Measurements from ENCODE around the gene NPRL2.

The NPRL2 gene

DNA sequence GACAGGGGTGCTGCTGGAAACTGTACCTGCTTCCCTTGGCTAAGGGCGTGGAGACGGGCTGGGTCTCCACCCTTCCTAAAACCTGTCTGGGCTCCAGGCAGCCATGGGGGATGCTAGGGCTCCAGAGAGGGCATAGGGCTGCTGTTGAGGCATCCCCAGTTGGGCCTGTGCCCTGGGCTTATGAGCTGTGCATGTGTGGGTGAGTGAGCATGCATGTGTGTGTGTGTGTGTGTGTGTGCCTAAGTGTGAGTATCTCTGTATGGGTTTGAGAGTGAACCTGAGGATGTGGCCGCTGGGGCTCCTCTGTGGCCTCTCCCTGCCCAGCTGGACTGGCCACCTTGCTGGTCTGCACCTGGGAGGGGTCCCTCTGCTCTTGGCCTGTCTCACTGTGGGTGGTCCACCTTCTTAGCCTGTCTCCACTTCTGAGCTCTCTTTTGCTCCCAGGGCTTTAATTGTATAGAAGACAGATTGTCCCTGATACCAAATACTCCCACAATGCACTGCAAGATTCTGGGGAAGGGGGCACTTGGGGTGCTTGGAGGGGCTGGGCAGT, 20.6 kb upstream of the NPRL2 start:
- no peak for TF ChIP-seq YY1 (IDR thresholded peaks at IDR 0.05; ENCODE audit: low read depth)
- no peak for TF ChIP-seq CEBPB (IDR thresholded peaks at IDR 0.05)
- TF ChIP-seq, protein P1, sequence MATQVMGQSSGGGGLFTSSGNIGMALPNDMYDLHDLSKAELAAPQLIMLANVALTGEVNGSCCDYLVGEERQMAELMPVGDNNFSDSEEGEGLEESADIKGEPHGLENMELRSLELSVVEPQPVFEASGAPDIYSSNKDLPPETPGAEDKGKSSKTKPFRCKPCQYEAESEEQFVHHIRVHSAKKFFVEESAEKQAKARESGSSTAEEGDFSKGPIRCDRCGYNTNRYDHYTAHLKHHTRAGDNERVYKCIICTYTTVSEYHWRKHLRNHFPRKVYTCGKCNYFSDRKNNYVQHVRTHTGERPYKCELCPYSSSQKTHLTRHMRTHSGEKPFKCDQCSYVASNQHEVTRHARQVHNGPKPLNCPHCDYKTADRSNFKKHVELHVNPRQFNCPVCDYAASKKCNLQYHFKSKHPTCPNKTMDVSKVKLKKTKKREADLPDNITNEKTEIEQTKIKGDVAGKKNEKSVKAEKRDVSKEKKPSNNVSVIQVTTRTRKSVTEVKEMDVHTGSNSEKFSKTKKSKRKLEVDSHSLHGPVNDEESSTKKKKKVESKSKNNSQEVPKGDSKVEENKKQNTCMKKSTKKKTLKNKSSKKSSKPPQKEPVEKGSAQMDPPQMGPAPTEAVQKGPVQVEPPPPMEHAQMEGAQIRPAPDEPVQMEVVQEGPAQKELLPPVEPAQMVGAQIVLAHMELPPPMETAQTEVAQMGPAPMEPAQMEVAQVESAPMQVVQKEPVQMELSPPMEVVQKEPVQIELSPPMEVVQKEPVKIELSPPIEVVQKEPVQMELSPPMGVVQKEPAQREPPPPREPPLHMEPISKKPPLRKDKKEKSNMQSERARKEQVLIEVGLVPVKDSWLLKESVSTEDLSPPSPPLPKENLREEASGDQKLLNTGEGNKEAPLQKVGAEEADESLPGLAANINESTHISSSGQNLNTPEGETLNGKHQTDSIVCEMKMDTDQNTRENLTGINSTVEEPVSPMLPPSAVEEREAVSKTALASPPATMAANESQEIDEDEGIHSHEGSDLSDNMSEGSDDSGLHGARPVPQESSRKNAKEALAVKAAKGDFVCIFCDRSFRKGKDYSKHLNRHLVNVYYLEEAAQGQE (IDR thresholded peaks at IDR 0.05; ENCODE audit: low read depth), result no peak
- no peak for TF ChIP-seq TEAD4 (IDR thresholded peaks at IDR 0.05)
- TF ChIP-seq ZBTB7A (IDR thresholded peaks at IDR 0.05; ENCODE audit: low read depth), result no peak
- no peak for TF ChIP-seq CREB1 (IDR thresholded peaks at IDR 0.05; ENCODE audit: low read depth)
- TF ChIP-seq, protein P2, sequence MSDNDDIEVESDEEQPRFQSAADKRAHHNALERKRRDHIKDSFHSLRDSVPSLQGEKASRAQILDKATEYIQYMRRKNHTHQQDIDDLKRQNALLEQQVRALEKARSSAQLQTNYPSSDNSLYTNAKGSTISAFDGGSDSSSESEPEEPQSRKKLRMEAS (IDR thresholded peaks at IDR 0.05), result no peak
- no peak for TF ChIP-seq FOXM1 (IDR thresholded peaks at IDR 0.05; ENCODE audit: borderline replicate concordance, low read depth)
- no peak for TF ChIP-seq EP300 (IDR thresholded peaks at IDR 0.05; ENCODE audit: borderline replicate concordance)
- TF ChIP-seq, protein P3, sequence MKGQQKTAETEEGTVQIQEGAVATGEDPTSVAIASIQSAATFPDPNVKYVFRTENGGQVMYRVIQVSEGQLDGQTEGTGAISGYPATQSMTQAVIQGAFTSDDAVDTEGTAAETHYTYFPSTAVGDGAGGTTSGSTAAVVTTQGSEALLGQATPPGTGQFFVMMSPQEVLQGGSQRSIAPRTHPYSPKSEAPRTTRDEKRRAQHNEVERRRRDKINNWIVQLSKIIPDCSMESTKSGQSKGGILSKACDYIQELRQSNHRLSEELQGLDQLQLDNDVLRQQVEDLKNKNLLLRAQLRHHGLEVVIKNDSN (IDR thresholded peaks at IDR 0.05), result no peak
- TF ChIP-seq EGR1 (IDR thresholded peaks at IDR 0.05), result no peak
- TF ChIP-seq NFIC (IDR thresholded peaks at IDR 0.05), result no peak

DNA sequence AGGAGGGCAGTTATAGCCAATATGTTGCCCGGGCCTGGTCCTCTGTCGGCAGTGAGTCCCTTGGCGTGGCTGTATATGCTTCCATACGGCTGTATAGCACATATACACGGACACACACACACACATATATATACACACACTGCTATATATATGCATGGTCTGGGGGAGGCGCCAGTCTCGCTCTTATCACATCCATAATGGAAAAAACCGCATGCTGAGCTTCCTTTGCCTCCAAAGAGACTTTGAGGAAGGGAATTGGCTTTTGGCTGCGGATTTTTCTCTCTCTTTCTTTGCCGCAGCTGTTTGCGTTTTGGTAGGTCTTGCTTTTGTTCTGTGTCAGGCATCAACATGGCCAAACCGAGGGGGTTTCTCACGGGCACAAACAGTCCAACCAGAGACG, 20.0 kb upstream of the NPRL2 start:
- TF ChIP-seq EP300 (IDR thresholded peaks at IDR 0.05; ENCODE audit: borderline replicate concordance) (no peak), RAD21 (IDR thresholded peaks at IDR 0.05; ENCODE audit: low read depth) (peak; percentile 64)

DNA sequence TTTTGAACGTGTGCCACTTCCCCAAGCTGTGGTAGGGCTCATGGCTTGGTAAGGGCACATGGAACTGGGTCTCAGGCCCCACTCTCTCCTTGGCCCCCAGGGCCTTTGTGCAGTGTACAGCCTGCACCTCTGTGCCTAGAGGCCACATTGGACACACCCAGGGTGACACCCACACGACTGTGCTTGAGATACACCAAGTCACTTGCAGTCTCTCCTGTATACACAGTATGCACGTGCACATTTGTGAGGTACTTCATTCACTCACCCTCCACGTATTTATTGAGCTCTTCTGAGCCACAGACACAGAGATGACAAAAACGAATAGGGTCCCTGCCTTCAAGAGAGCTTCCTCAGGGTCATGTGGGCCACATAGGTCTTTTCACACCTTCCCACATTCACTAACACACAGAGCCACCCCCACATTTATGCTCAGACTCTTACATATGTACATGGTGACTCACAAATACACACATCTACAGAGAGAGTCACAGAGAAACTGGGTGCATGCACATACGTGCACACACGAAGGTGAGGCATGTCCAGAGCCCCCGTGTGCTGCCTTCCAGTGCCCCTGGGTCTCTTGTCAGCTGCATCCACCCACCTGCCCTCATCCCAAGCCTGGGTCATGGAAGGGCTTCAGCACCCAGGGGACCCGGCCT, 18.6 kb upstream of the NPRL2 start:
- TF ChIP-seq ZBTB7A (IDR thresholded peaks at IDR 0.05; ENCODE audit: low read depth) (no peak), CEBPB (IDR thresholded peaks at IDR 0.05) (no peak), NFIC (IDR thresholded peaks at IDR 0.05) (no peak), TCF12 (IDR thresholded peaks at IDR 0.05; ENCODE audit: low read depth) (no peak)

DNA sequence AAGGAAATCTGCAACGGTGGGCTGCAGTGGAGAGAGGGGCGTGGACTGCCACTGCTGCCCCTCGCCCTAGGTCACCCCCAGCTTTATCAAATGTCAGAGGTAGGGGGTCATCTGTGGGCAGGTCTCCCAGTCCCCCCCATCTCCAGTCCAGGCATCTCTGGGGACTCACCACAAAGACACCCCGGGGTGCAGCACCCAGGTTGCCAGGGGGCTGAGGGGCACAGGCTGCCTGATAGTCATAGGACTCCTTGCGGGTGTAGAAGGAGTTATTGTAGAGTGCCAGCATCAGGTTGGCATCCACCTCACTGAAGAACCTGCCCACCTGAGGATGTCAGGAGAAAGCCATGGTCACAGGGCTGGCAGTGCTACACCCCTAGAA, 15.3 kb upstream of the NPRL2 start:
- no peak for TF ChIP-seq EP300 (IDR thresholded peaks at IDR 0.05; ENCODE audit: borderline replicate concordance)
- no peak for TF ChIP-seq RAD21 (IDR thresholded peaks at IDR 0.05; ENCODE audit: low read depth)
- TF ChIP-seq TEAD4 (IDR thresholded peaks at IDR 0.05), result no peak
- no peak for TF ChIP-seq FOXM1 (IDR thresholded peaks at IDR 0.05; ENCODE audit: borderline replicate concordance, low read depth)
- no peak for TF ChIP-seq ZBTB7A (IDR thresholded peaks at IDR 0.05; ENCODE audit: low read depth)
- TF ChIP-seq, protein P1 (IDR thresholded peaks at IDR 0.05; ENCODE audit: low read depth), result no peak
- no peak for TF ChIP-seq CEBPB (IDR thresholded peaks at IDR 0.05)
- TF ChIP-seq CREB1 (IDR thresholded peaks at IDR 0.05; ENCODE audit: low read depth), result no peak
- TF ChIP-seq TCF12 (IDR thresholded peaks at IDR 0.05; ENCODE audit: low read depth), result no peak
- no peak for TF ChIP-seq EGR1 (IDR thresholded peaks at IDR 0.05)
- TF ChIP-seq NFIC (IDR thresholded peaks at IDR 0.05), result no peak
- no peak for TF ChIP-seq YY1 (IDR thresholded peaks at IDR 0.05; ENCODE audit: low read depth)
- TF ChIP-seq, protein P2 (IDR thresholded peaks at IDR 0.05), result no peak
- TF ChIP-seq TAF1 (IDR thresholded peaks at IDR 0.05; ENCODE audit: low read depth), result no peak
- TF ChIP-seq, protein P3 (IDR thresholded peaks at IDR 0.05), result no peak

DNA sequence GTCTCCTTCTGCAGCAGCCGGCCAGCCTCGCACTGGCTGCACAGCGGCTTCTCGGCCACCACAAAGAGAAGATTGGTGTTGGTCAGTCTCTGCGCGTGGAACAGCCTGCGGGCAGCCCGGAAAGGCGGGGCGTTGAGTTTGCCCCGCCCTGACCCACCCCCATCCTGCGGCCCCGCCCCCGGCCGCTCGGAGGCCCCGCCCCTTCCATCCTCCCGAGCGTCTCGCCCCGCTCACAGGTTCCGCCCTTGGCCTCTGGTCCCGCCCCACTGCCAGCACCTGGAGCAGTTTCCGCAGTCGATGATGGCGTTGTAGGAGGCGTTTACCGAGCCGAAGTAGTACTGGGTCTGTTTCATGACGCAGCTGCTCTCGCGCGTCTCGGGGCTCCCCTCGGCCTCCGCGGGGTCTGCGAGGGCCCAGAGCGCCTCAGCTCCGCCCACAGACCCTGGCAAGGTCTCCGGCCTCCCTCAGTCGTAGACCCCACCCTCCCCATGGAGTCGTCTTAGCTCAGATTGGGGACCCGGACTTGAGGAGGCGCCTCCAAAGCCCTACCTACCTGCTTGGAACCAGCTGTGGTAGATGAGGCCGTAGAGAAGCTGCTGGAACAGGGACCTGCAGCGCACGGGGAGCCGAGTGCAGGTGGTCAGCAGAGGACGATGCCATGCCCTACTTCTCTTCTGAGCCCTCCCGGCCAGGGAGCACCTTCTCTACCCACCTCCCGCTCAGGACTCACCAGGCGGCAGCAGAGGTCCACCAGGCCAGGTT, 14.7 kb upstream of the NPRL2 start:
- no peak for TF ChIP-seq TEAD4 (IDR thresholded peaks at IDR 0.05)
- TF ChIP-seq TCF12 (IDR thresholded peaks at IDR 0.05; ENCODE audit: low read depth), result no peak
- TF ChIP-seq YY1 (IDR thresholded peaks at IDR 0.05; ENCODE audit: low read depth), result no peak
- no peak; the same call in none of the 2 replicates for TF ChIP-seq TAF1 (IDR thresholded peaks at IDR 0.05; ENCODE audit: low read depth)
- TF ChIP-seq, protein P2 (IDR thresholded peaks at IDR 0.05), result peak; percentile 55; the same call in 1 of the 2 replicates
- TF ChIP-seq CEBPB (IDR thresholded peaks at IDR 0.05), result no peak
- TF ChIP-seq, protein P1 (IDR thresholded peaks at IDR 0.05; ENCODE audit: low read depth), result no peak
- no peak for TF ChIP-seq ZBTB7A (IDR thresholded peaks at IDR 0.05; ENCODE audit: low read depth)
- TF ChIP-seq, protein P3 (IDR thresholded peaks at IDR 0.05), result no peak
- 0 out of 2 replicates have a peak, but pooled peaks have one; percentile 3 for TF ChIP-seq CREB1 (IDR thresholded peaks at IDR 0.05; ENCODE audit: low read depth)
- no peak for TF ChIP-seq EGR1 (IDR thresholded peaks at IDR 0.05)
- TF ChIP-seq EP300 (IDR thresholded peaks at IDR 0.05; ENCODE audit: borderline replicate concordance), result no peak
- TF ChIP-seq RAD21 (IDR thresholded peaks at IDR 0.05; ENCODE audit: low read depth), result peak; percentile 28; the same call in 1 of the 2 replicates
- TF ChIP-seq FOXM1 (IDR thresholded peaks at IDR 0.05; ENCODE audit: borderline replicate concordance, low read depth), result no peak
- no peak for TF ChIP-seq NFIC (IDR thresholded peaks at IDR 0.05)

Data from Ishikawa (cell line).